Endothelial cell of umbilical vein (primary cell): Measurements from ENCODE around the gene CNIH4. TPM values are rescaled to one million over a fixed set of nuclear protein-coding genes. Genes with fewer than 3 reads are reported as not detected.

ENCODE experiments used
- BruUV-seq: library from RNA; stranded (reverse); fragments of 400-500 nt; replicated peaks from 2 replicates; lab custom pipeline; 2021; lab: Mats Ljungman, UMichigan
- CTCF ChIA-PET: fragments of 300-600, 350-600 bp; sonication (Branson Sonifier 250); formaldehyde crosslinking; loops from one replicate; lab custom pipeline; 2021; ENCODE audit warnings: antibody characterized with exemption, inconsistent platforms; lab: Charles Lee
- POLR2A ChIA-PET: fragments of 300-600, 350-600 bp; sonication (Branson Sonifier 250); formaldehyde crosslinking; loops from one replicate; lab custom pipeline; 2021; ENCODE audit warnings: antibody characterized with exemption, inconsistent platforms; lab: Charles Lee
- DNase-seq: peaks from one replicate; pipeline ENCODE4 v3.0.0-alpha.2; 2011; ENCODE audit warnings: low read depth, low spot score
- FAIRE-seq: peaks from 2 replicates; lab custom pipeline; 2011; peaks lifted over from hg19 to GRCh38; lab: Jason Lieb, UNC
- H2AFZ ChIP-seq: 2 replicates; pipeline ENCODE4 v1.6.0; 2012; ENCODE audit warnings: low read depth, low read length, control low read depth, inconsistent platforms
- H3K27ac ChIP-seq: 2 replicates; pipeline ENCODE4 v1.5.1; 2011; ENCODE audit warnings: low read depth, mild to moderate bottlenecking, control low read depth, low read length, moderate library complexity; ENCODE audit not compliant: insufficient read depth
- H3K27me3 ChIP-seq, 2 experiments: 2 replicates each; pipeline versions ENCODE4 v1.6.0 to v1.6.1; 2011; ENCODE audit warnings: low read length in 2 of 2, mixed read lengths in 1 of 2; ENCODE audit not compliant: control insufficient read depth in 2 of 2, insufficient read depth in 2 of 2
- H3K36me3 ChIP-seq, 2 experiments: 2 replicates in 1 of 2; 3 replicates in 1 of 2; pipeline ENCODE4 v1.5.1; 2011; ENCODE audit warnings: low read length in 2 of 2, mild to moderate bottlenecking in 1 of 2, moderate library complexity in 1 of 2; ENCODE audit not compliant: control insufficient read depth in 2 of 2, insufficient read depth in 2 of 2; ENCODE audit errors: extremely low read depth in 1 of 2
- H3K4me1 ChIP-seq: 3 replicates; pipeline ENCODE4 v1.5.1; 2011; ENCODE audit warnings: mild to moderate bottlenecking, low read length; ENCODE audit not compliant: control insufficient read depth, insufficient read depth; ENCODE audit errors: extremely low read depth
- H3K4me2 ChIP-seq: 2 replicates; pipeline ENCODE4 v1.6.1; 2011; ENCODE audit warnings: low read length, control low read depth, mixed read lengths; ENCODE audit not compliant: insufficient read depth
- H3K4me3 ChIP-seq, 3 experiments: fragments of 200-600 bp in 1 of 3; sonication (generic), shearing (Covaris generic) in 1 of 3; replicated peaks in 1 of 3; 2 replicates each; pipeline ENCODE4 v1.5.1; 2011 to 2016; ENCODE audit warnings: control low read depth in 3 of 3, low read length in 3 of 3, mild to moderate bottlenecking in 2 of 3, inconsistent platforms in 1 of 3, low read depth in 1 of 3, moderate library complexity in 1 of 3; ENCODE audit not compliant: insufficient read depth in 1 of 3
- H3K79me2 ChIP-seq: 2 replicates; pipeline ENCODE4 v1.6.0; 2012; ENCODE audit warnings: low read length, inconsistent platforms; ENCODE audit not compliant: control insufficient read depth, insufficient read depth
- H3K9ac ChIP-seq: replicated peaks from 2 replicates; pipeline ENCODE3; 2011; ENCODE audit warnings: low read length, control low read depth; ENCODE audit not compliant: insufficient read depth; ENCODE audit errors: extremely low read depth
- H3K9me1 ChIP-seq: replicated peaks from 3 replicates; pipeline ENCODE4 v1.6.0; 2011; ENCODE audit warnings: mild to moderate bottlenecking, low read length; ENCODE audit not compliant: control insufficient read depth, insufficient read depth; ENCODE audit errors: extremely low read depth
- H3K9me3 ChIP-seq: replicated peaks from 2 replicates; pipeline ENCODE4 v1.5.1; 2012; ENCODE audit warnings: low read length, inconsistent platforms; ENCODE audit not compliant: control insufficient read depth, insufficient read depth
- H4K20me1 ChIP-seq: replicated peaks from 2 replicates; pipeline ENCODE3; 2011; ENCODE audit warnings: mild to moderate bottlenecking, low read length; ENCODE audit not compliant: control insufficient read depth, insufficient read depth; ENCODE audit errors: extremely low read depth
- EZH2 ChIP-seq: IDR thresholded peaks from 2 replicates; pipeline ENCODE4 v1.6.1; 2012; ENCODE audit warnings: borderline replicate concordance, low read depth, mild to moderate bottlenecking, moderate library complexity, low read length, inconsistent platforms; ENCODE audit not compliant: severe bottlenecking
- FOS ChIP-seq: IDR thresholded peaks from 2 replicates; pipeline ENCODE4 v1.6.1; 2011; ENCODE audit warnings: mild to moderate bottlenecking, low read length, moderate library complexity, borderline replicate concordance; ENCODE audit not compliant: insufficient read depth
- GATA2 ChIP-seq: IDR thresholded peaks from 2 replicates; pipeline ENCODE4 v1.7.0; 2011; ENCODE audit warnings: low read depth, mild to moderate bottlenecking, moderate library complexity, mixed read lengths, low read length; ENCODE audit not compliant: insufficient read length, insufficient read depth
- JUN ChIP-seq: IDR thresholded peaks from 2 replicates; pipeline ENCODE4 v1.6.1; 2011; ENCODE audit warnings: borderline replicate concordance, low read depth; ENCODE audit not compliant: insufficient read length, insufficient read depth
- MYC ChIP-seq: IDR thresholded peaks from one replicate; pipeline ENCODE4 v1.6.1; 2011; ENCODE audit warnings: mild to moderate bottlenecking, low read depth, low read length
- POLR2A ChIP-seq: IDR thresholded peaks from 2 replicates; pipeline ENCODE4 v1.6.1; 2012; ENCODE audit warnings: low read depth, mild to moderate bottlenecking, control low read depth, low read length
- POLR2AphosphoS5 ChIP-seq: IDR thresholded peaks from 2 replicates; pipeline ENCODE4 v1.6.1; 2012; ENCODE audit warnings: low read depth, mild to moderate bottlenecking, control low read depth, low read length, moderate library complexity; ENCODE audit not compliant: insufficient read depth
- dilution Hi-C: fragments of 300-500 bp; cut with MboI; formaldehyde crosslinking; loops from one replicate; pipeline ENCODE4 v1.15.0; 2019; ENCODE audit warnings: low sequenced_read_pairs; ENCODE audit not compliant: extremely low pct_ligation_motif_present
- intact Hi-C: fragments of 100-400 bp; cut with micrococcal nuclease; formaldehyde crosslinking; loops from one replicate; pipeline ENCODE4 v1.10.0; 2022
- polyA plus RNA-seq, 4 experiments: library from polyadenylated mRNA; depleted of rRNA in 3 of 4; stranded (reverse) in 3 of 4; unstranded in 1 of 4; fragments of >200 nt; gene quantifications; 2 replicates each; pipeline versions ENCODE4 v1.2.1 to v1.2.3, GENCODE V29; 2011 to 2012; ENCODE audit warnings: missing spikeins in 1 of 4
- total RNA-seq: library from RNA; stranded (reverse); gene quantifications from 2 replicates; pipeline ENCODE4 v1.2.3, GENCODE V29; 2021
- TF ChIP-seq, protein P1 (sequence below), 2 donors: IDR thresholded peaks; 1 replicate in 1 of 2; 2 replicates in 1 of 2; pipeline ENCODE4 v1.5.1; 2011; ENCODE audit warnings: low read length in 2 of 2, mild to moderate bottlenecking in 2 of 2, moderate library complexity in 2 of 2, control low read depth in 1 of 2, inconsistent platforms in 1 of 2, low read depth in 1 of 2; ENCODE audit not compliant: insufficient read depth in 1 of 2; ENCODE audit errors: extremely low read depth in 1 of 2
- TF ChIP-seq, protein P2 (sequence below): IDR thresholded peaks from 2 replicates; pipeline ENCODE4 v1.6.1; 2011; ENCODE audit not compliant: insufficient read depth, insufficient read length

Gene CNIH4
- total and polyA plus RNA-seq, 2 donors (not counting 3 experiments of a cell fraction or from before 2014, with no cell fraction given) = 74.9 to 118 TPM

DNA sequence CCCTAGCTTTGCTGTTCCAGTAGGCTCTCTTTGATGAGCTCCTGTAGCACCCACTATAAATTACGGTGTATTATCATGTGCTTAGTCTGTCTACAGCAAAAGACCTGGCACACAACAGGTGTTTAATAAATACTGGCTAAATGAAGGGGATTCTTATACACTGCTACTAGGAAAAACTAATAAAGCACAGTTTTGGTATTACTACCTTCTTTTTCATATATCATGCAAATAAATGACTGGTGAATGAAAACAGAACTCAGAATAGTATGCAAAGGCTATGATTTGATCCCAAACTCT is 51.6 kb downstream of the CNIH4 start:
- no peak overlapping the region for H3K4me2 ChIP-seq
- no peaks in the 10 kb centered on the region for H3K27me3 ChIP-seq
- no peak for FAIRE-seq
- POLR2A ChIA-PET = no interaction called here
- DNase-seq = no peak
- no TSS peak for BruUV-seq
- H4K20me1 ChIP-seq = peaks cover 2% of the 10 kb centered on the region
- H3K9ac ChIP-seq = no peak overlapping the region
- intact Hi-C loops = no loop called here
- no peak overlapping the region for H3K4me3 ChIP-seq
- no peak for TF ChIP-seq MYC
- TF ChIP-seq FOS = no peak
- TF ChIP-seq JUN = no peak
- TF ChIP-seq POLR2A = no peak
- TF ChIP-seq POLR2AphosphoS5 = no peak
- TF ChIP-seq, protein P1, sequence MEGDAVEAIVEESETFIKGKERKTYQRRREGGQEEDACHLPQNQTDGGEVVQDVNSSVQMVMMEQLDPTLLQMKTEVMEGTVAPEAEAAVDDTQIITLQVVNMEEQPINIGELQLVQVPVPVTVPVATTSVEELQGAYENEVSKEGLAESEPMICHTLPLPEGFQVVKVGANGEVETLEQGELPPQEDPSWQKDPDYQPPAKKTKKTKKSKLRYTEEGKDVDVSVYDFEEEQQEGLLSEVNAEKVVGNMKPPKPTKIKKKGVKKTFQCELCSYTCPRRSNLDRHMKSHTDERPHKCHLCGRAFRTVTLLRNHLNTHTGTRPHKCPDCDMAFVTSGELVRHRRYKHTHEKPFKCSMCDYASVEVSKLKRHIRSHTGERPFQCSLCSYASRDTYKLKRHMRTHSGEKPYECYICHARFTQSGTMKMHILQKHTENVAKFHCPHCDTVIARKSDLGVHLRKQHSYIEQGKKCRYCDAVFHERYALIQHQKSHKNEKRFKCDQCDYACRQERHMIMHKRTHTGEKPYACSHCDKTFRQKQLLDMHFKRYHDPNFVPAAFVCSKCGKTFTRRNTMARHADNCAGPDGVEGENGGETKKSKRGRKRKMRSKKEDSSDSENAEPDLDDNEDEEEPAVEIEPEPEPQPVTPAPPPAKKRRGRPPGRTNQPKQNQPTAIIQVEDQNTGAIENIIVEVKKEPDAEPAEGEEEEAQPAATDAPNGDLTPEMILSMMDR (IDR thresholded peaks at IDR 0.05; ENCODE audit: extremely low read depth in 1 of 2, insufficient read depth in 1 of 2, low read depth in 1 of 2, low read length in 2 of 2) = no peak
- no peak for TF ChIP-seq GATA2
- TF ChIP-seq, protein P2, sequence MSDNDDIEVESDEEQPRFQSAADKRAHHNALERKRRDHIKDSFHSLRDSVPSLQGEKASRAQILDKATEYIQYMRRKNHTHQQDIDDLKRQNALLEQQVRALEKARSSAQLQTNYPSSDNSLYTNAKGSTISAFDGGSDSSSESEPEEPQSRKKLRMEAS = no peak
- no peak for TF ChIP-seq EZH2
- no peaks in the 10 kb centered on the region for H3K9me3 ChIP-seq
- CTCF ChIA-PET = interaction anchor here (0.9 to 1.7 kb wide), 2 partner anchors 22 to 49 kb away, joined by 4 to 7 read pairs; no protein-coding TSS in a partner anchor
- dilution Hi-C loops = no loop called here
- no peak overlapping the region for H3K27ac ChIP-seq
- H2AFZ ChIP-seq = no peak overlapping the region
- peaks cover 8% of the 10 kb centered on the region for H3K4me1 ChIP-seq
- peaks cover 2% of the 10 kb centered on the region for H3K79me2 ChIP-seq
- no peaks in the 10 kb centered on the region for H3K9me1 ChIP-seq
- H3K36me3 ChIP-seq = peaks cover 22 to 31% of the 10 kb centered on the region in 2 experiments
